ENCODE results near the gene GABRG3.

- TF ChIP-seq POLR2AphosphoS5 (IDR thresholded peaks at IDR 0.05; ENCODE audit: low read depth, low read length), result no peak
- TF ChIP-seq TAF1 (IDR thresholded peaks at IDR 0.05; ENCODE audit: borderline replicate concordance, insufficient read depth, low read length), result no peak
- no peak for TF ChIP-seq REST (IDR thresholded peaks at IDR 0.05; ENCODE audit: insufficient read depth in 1 of 2, low read depth in 2 of 2, low read length in 2 of 2)
- no peak for TF ChIP-seq SIN3A (IDR thresholded peaks at IDR 0.05; ENCODE audit: borderline replicate concordance, insufficient read depth, low read length)
Observed at GRCh38 chr15:27529399-27529798, 558.4 kb downstream of the GABRG3 start.

Data from PFSK-1 (cell line).